HepG2 (cell line): ENCODE data around the gene LOX. TPM values are rescaled to one million over a fixed set of nuclear protein-coding genes. Genes with fewer than 3 reads are reported as not detected.

Experiments used
- AGO1 ChIP-seq: fragments of 200-400 bp; formaldehyde crosslinking; IDR thresholded peaks from 2 replicates; pipeline ENCODE4 v1.6.1; 2017; ENCODE audit warnings: mild to moderate bottlenecking, low read depth, low read length, moderate library complexity; ENCODE audit not compliant: poor library complexity, severe bottlenecking
- AHR ChIP-seq: IDR thresholded peaks from 2 replicates; pipeline ENCODE4 v1.6.1; 2018; ENCODE audit warnings: missing genetic modification reagents, missing compliant biosample characterization
- DRAP1 ChIP-seq: IDR thresholded peaks from 2 replicates; pipeline ENCODE4 v1.6.1; 2016; ENCODE audit warnings: missing genetic modification reagents, missing compliant biosample characterization
- FOXK1 ChIP-seq: sonication (generic); formaldehyde crosslinking; IDR thresholded peaks from 2 replicates; pipeline ENCODE4 v1.4.0; 2020; ENCODE audit warnings: low read depth, missing genetic modification reagents, borderline replicate concordance
- KMT2B ChIP-seq: IDR thresholded peaks from 2 replicates; pipeline ENCODE4 v1.6.1; 2016; ENCODE audit warnings: missing genetic modification reagents, missing compliant biosample characterization
- MAFK ChIP-seq, 2 experiments: IDR thresholded peaks in 1 of 2; conservative IDR thresholded peaks in 1 of 2; 2 replicates each; pipeline ENCODE4 v1.6.1; 2011; ENCODE audit warnings: improper control_type of control experiment in 2 of 2, low read length in 2 of 2
- MEIS2 ChIP-seq: sonication (generic); formaldehyde crosslinking; IDR thresholded peaks from 2 replicates; pipeline ENCODE4 v1.9.0; 2021; ENCODE audit warnings: mild to moderate bottlenecking, missing genetic modification reagents
- MTA3 ChIP-seq: sonication (generic); formaldehyde crosslinking; IDR thresholded peaks from 2 replicates; pipeline ENCODE4 v1.4.0; 2020; ENCODE audit warnings: missing genetic modification reagents
- NFIB ChIP-seq: sonication (generic); formaldehyde crosslinking; IDR thresholded peaks from 2 replicates; pipeline ENCODE4 v1.9.0; 2021; ENCODE audit warnings: missing genetic modification reagents, mild to moderate bottlenecking, borderline replicate concordance
- PRDM4 ChIP-seq: sonication (generic); formaldehyde crosslinking; IDR thresholded peaks from 2 replicates; pipeline ENCODE4 v1.9.0; 2021; ENCODE audit warnings: missing genetic modification reagents, borderline replicate concordance
- SMYD3 ChIP-seq: sonication (generic); formaldehyde crosslinking; IDR thresholded peaks from 2 replicates; pipeline ENCODE4 v1.8.1; 2023; ENCODE audit warnings: mild to moderate bottlenecking, missing genetic modification reagents
- SRSF9 ChIP-seq: fragments of 200-400 bp; formaldehyde crosslinking; IDR thresholded peaks from 2 replicates; pipeline ENCODE4 v1.6.1; 2018; ENCODE audit warnings: borderline replicate concordance, mild to moderate bottlenecking, low read depth, low read length; ENCODE audit not compliant: insufficient read depth, poor library complexity, severe bottlenecking
- SYNCRIP ChIP-seq: fragments of 200-400 bp; formaldehyde crosslinking; IDR thresholded peaks from 2 replicates; pipeline ENCODE4 v1.6.1; 2018; ENCODE audit warnings: mild to moderate bottlenecking, low read depth, low read length; ENCODE audit not compliant: insufficient read depth
- TFDP2 ChIP-seq: sonication (generic); formaldehyde crosslinking; IDR thresholded peaks from 2 replicates; pipeline ENCODE4 v1.4.0; 2020; ENCODE audit warnings: missing genetic modification reagents
- TFE3 ChIP-seq: IDR thresholded peaks from 2 replicates; pipeline ENCODE4 v1.6.1; 2016
- TRIM22 ChIP-seq: fragments of 450-650 bp; IDR thresholded peaks from 2 replicates; pipeline ENCODE4 v1.6.1; 2017
- ZBTB3 ChIP-seq: sonication (generic); formaldehyde crosslinking; IDR thresholded peaks from 2 replicates; pipeline ENCODE4 v1.4.0; 2020; ENCODE audit warnings: low read depth, mild to moderate bottlenecking, moderate library complexity, missing genetic modification reagents, borderline replicate concordance
- ZNF160 ChIP-seq: sonication (generic); formaldehyde crosslinking; IDR thresholded peaks from 2 replicates; pipeline ENCODE4 v1.8.0; 2022; ENCODE audit warnings: mild to moderate bottlenecking, inconsistent platforms, missing genetic modification reagents
- ZNF44 ChIP-seq: sonication (generic); formaldehyde crosslinking; IDR thresholded peaks from 2 replicates; pipeline ENCODE4 v1.5.1; 2020; ENCODE audit warnings: mild to moderate bottlenecking, missing genetic modification reagents
- ZNF546 ChIP-seq: sonication (generic); formaldehyde crosslinking; conservative IDR thresholded peaks from 2 replicates; pipeline ENCODE4 v1.8.1; 2023; ENCODE audit warnings: mild to moderate bottlenecking, missing genetic modification reagents
- ZNF547 ChIP-seq: sonication (generic); formaldehyde crosslinking; IDR thresholded peaks from 2 replicates; pipeline ENCODE4 v1.5.1; 2020; ENCODE audit warnings: mild to moderate bottlenecking, missing genetic modification reagents
- ZNF629 ChIP-seq: sonication (generic); formaldehyde crosslinking; conservative IDR thresholded peaks from 2 replicates; pipeline ENCODE4 v1.5.0; 2020; ENCODE audit warnings: missing genetic modification reagents
- polyA plus RNA-seq, 8 experiments: library from polyadenylated mRNA; depleted of rRNA in 3 of 8; stranded (reverse) in 7 of 8; unstranded in 1 of 8; fragments of >200 nt; fragmentation: Illumina TruSeq in 4 of 8; extraction: Trizol in 4 of 8; gene quantifications; 2 replicates each; pipeline versions ENCODE4 v1.2.1 to v1.2.3, GENCODE V29; 2011 to 2016; ENCODE audit warnings: low read depth in 4 of 8, missing spikeins in 1 of 8, mixed read lengths in 1 of 8; ENCODE audit not compliant: insufficient read depth in 1 of 8
- total RNA-seq, 5 experiments: library from RNA; depleted of rRNA; stranded (reverse); fragments of >200 nt; fragmentation: Illumina TruSeq; extraction: Trizol; gene quantifications; 2 replicates each; pipeline ENCODE4 v1.2.3, GENCODE V29; 2016; ENCODE audit warnings: low read depth in 1 of 5

LOX gene
- total and polyA plus RNA-seq, 2 of the 13 experiments (the other 11 are each of a cell fraction or from before 2014, with no cell fraction given) = 0.73 to 173 TPM

GRCh38 chr5:122078116-122079110 is at the start of gene LOX (continued):
- TF ChIP-seq PRDM4 (CRISPR knock-in tag) (no peak), NFIB (CRISPR knock-in tag) (no peak), ZBTB3 (CRISPR knock-in tag) (no peak), SYNCRIP (no peak), SRSF9 (no peak), MEIS2 (CRISPR knock-in tag) (0 out of 2 replicates have a peak, but pooled peaks have one; percentile 4), TFE3 (CRISPR knock-in tag) (peak; percentile 19; the same call in 1 of the 2 replicates), ZNF547 (CRISPR knock-in tag) (no peak), MAFK (conservative IDR thresholded peaks at IDR 0.05 in 1 of 2, IDR thresholded peaks at IDR 0.05 in 1 of 2; ENCODE audit: low read length in 2 of 2) (no peak), ZNF629 (no peak), KMT2B (CRISPR knock-in tag) (no peak), MTA3 (CRISPR knock-in tag) (no peak), SMYD3 (CRISPR knock-in tag) (no peak), FOXK1 (no peak), TRIM22 (no peak), ZNF44 (CRISPR knock-in tag) (no peak), ZNF546 (CRISPR knock-in tag) (no peak), ZNF160 (CRISPR knock-in tag) (0 out of 2 replicates have a peak, but pooled peaks have one; percentile 22), TFDP2 (CRISPR knock-in tag) (no peak; the same call in 1 of the 2 replicates), AGO1 (no peak), AHR (CRISPR knock-in tag) (no peak), DRAP1 (CRISPR knock-in tag) (peak; percentile 57)
